Stimulated activated naive B cell treated with anti-CD40 and anti-IgM and Interleukin-4, amounts not matched to agents 10 μg/mL and 1 μg/mL and 100 μg/mL, for 72 hours (primary cell): ENCODE results near the gene TMEM178A.
A peak's percentile ranks its signal among the peaks of the same experiment; 100 is the strongest.
"Not testable (repeated sequence)": the region's sequence is repeated elsewhere in the genome, so short reads cannot be mapped to it uniquely, and the experiment has no call there.

Experiments used
- ATAC-seq, 2 donors: fragments of 150-1000 bp; cut with Tn5 transposase; replicated peaks; 2 replicates each; pipeline ENCODE4 v1.10.0; 2021; ENCODE audit warnings: moderate library complexity in 1 of 2
- DNase-seq: peaks from one replicate; pipeline ENCODE4 v3.0.0; 2021
- H3K27ac Mint-ChIP-seq: one replicate; pipeline ENCODE4 v1.8.0; 2022; ENCODE audit warnings: mild to moderate bottlenecking, mixed read lengths
- H3K27me3 Mint-ChIP-seq, 2 donors: one replicate each; pipeline ENCODE4 v1.8.0; 2022; ENCODE audit warnings: mixed read lengths in 2 of 2
- H3K36me3 Mint-ChIP-seq, 2 donors: one replicate each; pipeline ENCODE4 v1.8.0; 2022; ENCODE audit warnings: mixed read lengths in 2 of 2, mild to moderate bottlenecking in 1 of 2
- H3K4me1 Mint-ChIP-seq, 2 donors: one replicate each; pipeline ENCODE4 v1.8.0; 2022; ENCODE audit warnings: mixed read lengths in 2 of 2, mild to moderate bottlenecking in 1 of 2
- H3K4me3 Mint-ChIP-seq, 2 donors: one replicate each; pipeline ENCODE4 v1.8.0; 2022; ENCODE audit warnings: mild to moderate bottlenecking in 2 of 2, mixed read lengths in 2 of 2, moderate library complexity in 1 of 2
- H3K9me3 Mint-ChIP-seq, 2 donors: one replicate each; pipeline ENCODE4 v1.8.0; 2022; ENCODE audit warnings: mixed read lengths in 2 of 2, mild to moderate bottlenecking in 1 of 2

Gene TMEM178A

DNA sequence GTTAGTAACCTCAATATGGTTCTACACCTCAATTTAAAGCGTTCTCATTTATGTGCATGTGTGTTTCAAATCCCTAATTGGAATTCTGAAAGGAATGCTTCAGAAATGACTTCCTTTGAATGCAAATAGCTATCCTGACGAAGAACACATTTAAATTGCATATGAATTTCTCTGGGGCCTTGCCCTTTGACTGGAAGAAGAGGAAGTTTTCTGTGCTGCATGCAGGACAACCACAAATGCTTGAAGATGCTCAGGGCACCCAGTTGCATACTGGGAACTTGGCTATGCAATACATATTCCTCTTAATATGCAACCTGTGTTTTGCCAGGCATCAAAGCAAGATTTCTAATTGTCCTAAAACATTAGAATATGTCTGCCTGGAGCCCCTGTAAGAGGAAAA is 55.3 kb downstream of the TMEM178A start:
- Mint-ChIP-seq H3K27ac (no peak overlapping the region), H3K9me3 (no peaks in the 10 kb centered on the region), H3K27me3 (peaks cover 0 to 5% of the 10 kb centered on the region in 2 donors), H3K36me3 (no peaks in the 10 kb centered on the region), H3K4me1 (no peaks in the 10 kb centered on the region), H3K4me3 (no peak overlapping the region)
- ATAC-seq (no peak), DNase-seq (no peak)

DNA sequence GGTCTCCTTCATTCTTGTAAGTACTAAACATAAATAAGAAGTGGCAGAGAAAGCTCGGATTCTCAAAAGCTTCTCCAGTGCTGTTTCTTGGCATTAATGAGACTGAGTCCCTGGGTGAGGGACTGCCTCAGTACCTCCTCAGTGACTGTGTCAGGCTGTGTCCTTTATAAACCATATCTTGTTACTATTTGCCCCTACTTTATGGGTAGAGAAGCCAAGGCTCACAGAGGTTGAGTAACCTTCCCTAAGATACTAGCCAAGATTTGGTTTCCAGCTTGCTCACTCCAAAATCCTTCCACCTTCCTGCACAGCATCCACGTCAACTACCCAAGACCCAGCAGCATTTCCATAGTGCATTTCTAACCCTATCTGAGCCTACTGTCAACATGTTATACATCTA is 57.8 kb downstream of the TMEM178A start:
- no peak for ATAC-seq
- no peak for DNase-seq
- Mint-ChIP-seq H3K27me3 (peaks cover 0 to 5% of the 10 kb centered on the region in 2 donors), H3K4me3 (no peak overlapping the region), H3K36me3 (peaks cover 0 to under 1% of the 10 kb centered on the region in 2 donors), H3K4me1 (peaks cover 5 to 6% of the 10 kb centered on the region in 2 donors), H3K9me3 (peaks cover 0 to 1% of the 10 kb centered on the region in 2 donors), H3K27ac (no peak overlapping the region)

DNA sequence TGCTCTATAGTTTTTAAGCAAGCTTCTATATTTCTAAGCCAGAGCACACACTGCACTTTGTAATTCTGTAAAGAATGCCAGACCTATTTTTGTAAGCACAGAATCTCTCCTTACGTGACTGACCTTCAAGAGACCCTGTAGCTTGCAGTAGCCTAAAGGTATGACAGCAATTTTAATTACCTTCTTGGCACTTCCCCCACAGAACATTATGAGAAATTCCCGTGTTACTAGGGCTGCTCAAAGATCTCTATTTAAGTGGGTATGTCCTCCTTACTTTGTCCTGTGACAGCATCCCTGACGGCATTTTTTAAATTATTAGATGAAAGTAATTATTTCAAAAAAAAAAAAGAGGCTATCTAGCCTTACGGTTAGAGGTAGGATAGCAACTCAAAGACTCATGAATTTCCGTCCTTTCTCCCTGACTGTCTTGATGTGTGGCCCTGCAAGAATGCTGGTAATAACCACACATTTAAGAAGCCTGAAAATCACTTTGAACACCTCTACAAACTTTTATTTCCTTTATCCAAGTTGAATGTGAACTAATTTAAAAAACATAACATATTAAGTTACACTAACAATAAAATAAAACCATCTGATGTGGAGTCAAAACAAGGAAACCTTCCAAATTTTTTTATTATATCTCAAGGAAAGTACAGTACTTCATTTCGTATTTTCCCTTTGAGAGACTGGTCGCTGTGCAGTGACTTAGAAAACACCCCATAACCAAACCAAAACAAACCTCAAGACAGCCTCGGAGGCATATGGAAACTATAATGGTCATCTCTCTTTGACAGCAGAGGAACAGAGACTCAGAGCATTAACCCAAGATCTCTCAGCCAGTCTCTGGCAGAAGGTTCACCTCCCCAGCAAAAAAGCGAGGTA is 58.5 kb downstream of the TMEM178A start:
- H3K36me3 Mint-ChIP-seq, result peaks cover 0 to 1% of the 10 kb centered on the region in 2 donors
- H3K27ac Mint-ChIP-seq, result no peak overlapping the region
- ATAC-seq (no peak), DNase-seq (no peak)
- peaks cover 8 to 11% of the 10 kb centered on the region in 2 donors for H3K4me1 Mint-ChIP-seq
- peaks cover 0 to 5% of the 10 kb centered on the region in 2 donors for H3K27me3 Mint-ChIP-seq
- H3K4me3 Mint-ChIP-seq, result no peak overlapping the region
- peaks cover 0 to 1% of the 10 kb centered on the region in 2 donors for H3K9me3 Mint-ChIP-seq

DNA sequence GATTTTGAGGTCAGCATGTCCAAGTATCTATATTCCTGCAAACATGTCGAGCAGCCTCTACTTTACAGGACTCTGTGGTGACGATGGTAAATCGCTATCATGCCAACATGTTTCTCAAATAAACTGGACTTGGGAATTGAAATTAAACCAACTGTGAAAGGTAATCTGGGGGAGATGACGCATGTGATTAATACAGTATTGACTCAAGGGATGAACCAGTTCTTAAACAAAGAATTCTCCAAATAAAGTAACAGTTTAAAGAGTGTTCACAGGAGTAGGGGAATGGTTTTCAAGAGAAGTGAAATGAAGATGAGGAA is 59.1 kb downstream of the TMEM178A start:
- H3K9me3 Mint-ChIP-seq, result peaks cover 0 to 1% of the 10 kb centered on the region in 2 donors
- peaks cover 0 to 5% of the 10 kb centered on the region in 2 donors for H3K27me3 Mint-ChIP-seq
- H3K4me1 Mint-ChIP-seq, result peaks cover 8 to 11% of the 10 kb centered on the region in 2 donors
- no peak overlapping the region for H3K27ac Mint-ChIP-seq
- ATAC-seq (no peak), DNase-seq (no peak)
- peaks cover under 1 to 1% of the 10 kb centered on the region in 2 donors for H3K36me3 Mint-ChIP-seq
- H3K4me3 Mint-ChIP-seq, result no peak overlapping the region

DNA sequence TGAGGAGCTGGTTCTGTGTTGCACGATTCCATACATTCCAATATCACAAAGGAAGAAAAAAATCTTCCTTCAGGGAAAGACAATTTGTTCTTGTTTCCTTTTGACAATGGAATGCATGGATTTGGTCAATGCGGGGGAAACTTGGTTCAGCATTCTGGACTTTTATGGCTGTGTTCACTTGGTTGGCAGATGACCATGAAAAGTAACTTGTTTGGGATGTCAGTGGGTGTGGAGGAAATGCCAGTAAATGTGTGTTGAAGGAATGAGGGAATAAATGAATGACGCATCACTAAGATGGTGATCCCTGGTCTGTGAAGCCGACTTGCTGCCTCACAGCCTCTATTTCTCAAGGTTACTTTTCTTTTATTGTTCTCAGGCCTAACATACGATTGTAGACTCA is 59.7 kb downstream of the TMEM178A start:
- peaks cover 1 to 3% of the 10 kb centered on the region in 2 donors for H3K36me3 Mint-ChIP-seq
- peaks cover 0 to 1% of the 10 kb centered on the region in 2 donors for H3K9me3 Mint-ChIP-seq
- no peak for ATAC-seq
- H3K4me1 Mint-ChIP-seq, result peaks cover 8 to 11% of the 10 kb centered on the region in 2 donors
- H3K27ac Mint-ChIP-seq, result no peak overlapping the region
- DNase-seq, result no peak
- no peak overlapping the region for H3K4me3 Mint-ChIP-seq
- peaks cover 0 to 3% of the 10 kb centered on the region in 2 donors for H3K27me3 Mint-ChIP-seq

DNA sequence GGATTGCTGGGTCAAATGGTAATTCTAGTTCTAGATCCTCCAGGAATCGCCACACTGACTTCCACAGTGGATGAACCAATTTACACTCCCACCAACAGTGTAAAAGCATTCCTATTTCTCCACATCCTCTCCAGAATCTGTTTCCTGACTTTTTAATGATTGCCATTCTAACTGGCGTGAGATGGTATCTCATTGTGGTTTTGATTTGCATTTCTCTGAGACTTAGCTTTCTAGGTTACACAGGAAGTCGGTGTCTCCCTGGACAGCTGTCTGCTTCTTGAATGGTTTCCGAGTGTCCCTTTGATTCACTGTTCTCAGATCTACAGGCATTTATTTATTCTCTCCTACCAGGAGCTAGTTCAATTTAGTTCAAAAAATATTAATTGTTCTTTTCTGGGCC is 62.4 kb downstream of the TMEM178A start:
- H3K9me3 Mint-ChIP-seq, H3K27ac Mint-ChIP-seq, DNase-seq, H3K27me3 Mint-ChIP-seq, H3K4me3 Mint-ChIP-seq: not testable (repeated sequence)
- peaks cover 4 to 12% of the 10 kb centered on the region in 2 donors for H3K36me3 Mint-ChIP-seq
- peaks cover 12 to 17% of the 10 kb centered on the region in 2 donors for H3K4me1 Mint-ChIP-seq
- ATAC-seq, result peak in 1 of 2 donors; percentile 60

DNA sequence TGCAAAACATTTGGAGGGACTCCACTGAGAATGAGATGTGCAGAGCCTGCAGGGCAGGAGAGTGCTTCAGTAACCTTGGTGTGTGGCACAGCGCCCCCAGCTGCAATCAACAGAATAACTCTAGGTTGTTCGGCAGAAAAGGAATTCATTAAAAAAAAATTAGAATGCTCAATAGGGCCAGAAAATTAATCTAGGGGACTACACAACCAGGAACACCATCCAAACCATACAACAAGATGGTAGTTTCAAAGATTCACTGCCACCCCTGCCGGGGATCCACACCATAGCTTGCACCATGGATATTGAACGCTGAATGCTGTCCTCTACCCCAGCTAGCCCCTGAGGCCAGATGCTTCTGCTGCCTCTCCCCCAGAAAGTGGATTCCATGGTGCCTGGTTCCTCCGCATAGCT is 63.2 kb downstream of the TMEM178A start:
- H3K27me3 Mint-ChIP-seq, result no peaks in the 10 kb centered on the region
- peaks cover 7 to 17% of the 10 kb centered on the region in 2 donors for H3K36me3 Mint-ChIP-seq
- peaks cover 0 to 1% of the 10 kb centered on the region in 2 donors for H3K9me3 Mint-ChIP-seq
- H3K27ac Mint-ChIP-seq, result no peak overlapping the region
- H3K4me1 Mint-ChIP-seq, result peaks cover 12 to 17% of the 10 kb centered on the region in 2 donors
- DNase-seq (no peak), ATAC-seq (peak; percentile 77 to 80)
- no peak overlapping the region for H3K4me3 Mint-ChIP-seq

DNA sequence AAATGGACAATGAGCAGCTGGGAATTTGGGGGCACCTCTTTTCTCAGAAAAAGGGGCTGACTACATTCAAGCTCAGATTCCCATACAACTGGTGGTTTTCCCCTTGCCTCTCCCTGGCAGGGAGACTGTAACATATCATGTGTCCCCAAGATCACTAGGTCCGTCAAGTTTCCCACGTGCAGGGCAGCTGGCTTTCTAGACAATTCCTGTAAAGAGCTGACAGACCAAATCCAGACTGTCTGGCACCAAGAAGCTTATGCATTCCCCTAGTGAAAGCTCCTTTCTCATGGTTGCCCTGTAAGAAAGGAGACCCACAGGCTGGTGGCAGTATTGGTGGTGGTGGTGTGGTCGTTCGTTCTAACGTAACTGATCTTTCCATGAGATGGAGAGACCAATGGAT is 64.6 kb downstream of the TMEM178A start:
- ATAC-seq, result no peak
- H3K9me3 Mint-ChIP-seq, result peaks cover 0 to 1% of the 10 kb centered on the region in 2 donors
- H3K36me3 Mint-ChIP-seq, result peaks cover 16 to 30% of the 10 kb centered on the region in 2 donors
- H3K27ac Mint-ChIP-seq, result no peak overlapping the region
- no peak for DNase-seq
- H3K27me3 Mint-ChIP-seq, result no peaks in the 10 kb centered on the region
- peaks cover 13 to 22% of the 10 kb centered on the region in 2 donors for H3K4me1 Mint-ChIP-seq
- H3K4me3 Mint-ChIP-seq, result no peak overlapping the region

DNA sequence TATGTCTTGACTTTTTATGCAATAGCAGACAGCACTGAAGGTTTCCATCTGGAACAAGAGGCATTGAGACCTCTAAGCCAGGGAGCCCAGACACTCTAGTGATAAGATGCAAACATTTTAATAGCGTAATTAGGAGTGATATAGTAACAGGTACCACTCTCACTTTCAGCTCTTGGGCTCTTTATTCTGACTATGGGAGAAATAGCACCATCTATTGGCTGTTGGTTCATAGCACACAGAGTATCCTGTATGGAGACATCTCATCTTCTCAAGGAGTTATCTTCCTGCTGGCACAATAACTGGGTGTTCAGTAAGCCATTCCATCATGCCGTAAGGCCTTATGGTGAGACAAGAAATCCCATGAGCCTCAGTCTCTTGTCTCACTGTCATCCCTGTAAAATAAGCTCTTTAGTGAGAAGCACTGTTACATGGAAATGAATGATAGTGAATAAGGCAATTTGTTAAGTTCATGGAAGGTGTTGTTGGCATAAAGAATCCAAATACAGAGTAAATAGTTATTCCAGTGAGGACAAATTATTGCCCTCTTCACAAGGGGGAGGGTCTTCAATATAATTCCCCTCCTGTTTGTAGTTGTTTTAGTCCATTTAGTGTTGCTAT is 65.1 kb downstream of the TMEM178A start:
- peaks cover 13 to 22% of the 10 kb centered on the region in 2 donors for H3K4me1 Mint-ChIP-seq
- peaks cover 16 to 34% of the 10 kb centered on the region in 2 donors for H3K36me3 Mint-ChIP-seq
- H3K4me3 Mint-ChIP-seq, result no peak overlapping the region
- peaks cover 0 to 1% of the 10 kb centered on the region in 2 donors for H3K9me3 Mint-ChIP-seq
- no peaks in the 10 kb centered on the region for H3K27me3 Mint-ChIP-seq
- no peak for DNase-seq
- peak; percentile 73 to 76 for ATAC-seq
- H3K27ac Mint-ChIP-seq, result peak overlapping the region; percentile 72

DNA sequence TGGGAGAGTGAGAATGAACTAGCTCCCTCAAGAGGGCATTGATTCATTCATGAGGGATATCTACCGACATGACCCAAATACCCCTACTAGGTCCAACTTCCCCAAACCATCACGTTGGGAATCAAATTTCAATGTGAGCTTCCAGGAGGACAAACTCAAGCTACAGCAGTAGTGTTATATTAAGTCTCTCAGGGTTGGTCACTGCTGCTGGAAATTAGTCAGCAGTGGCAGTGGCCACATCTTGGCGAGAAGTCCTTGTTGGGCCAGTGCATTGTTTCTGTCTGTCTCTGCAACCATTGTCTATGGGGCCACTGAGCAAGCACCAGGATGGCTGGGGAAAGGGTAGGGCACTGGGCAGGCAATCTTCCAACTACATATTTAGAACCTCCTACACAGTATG is 65.8 kb downstream of the TMEM178A start:
- Mint-ChIP-seq H3K27me3 (no peaks in the 10 kb centered on the region), H3K4me1 (peaks cover 11 to 22% of the 10 kb centered on the region in 2 donors), H3K9me3 (peaks cover 0 to 1% of the 10 kb centered on the region in 2 donors), H3K36me3 (peaks cover 16 to 34% of the 10 kb centered on the region in 2 donors), H3K27ac (no peak overlapping the region), H3K4me3 (no peak overlapping the region)
- DNase-seq (no peak), ATAC-seq (no peak)

DNA sequence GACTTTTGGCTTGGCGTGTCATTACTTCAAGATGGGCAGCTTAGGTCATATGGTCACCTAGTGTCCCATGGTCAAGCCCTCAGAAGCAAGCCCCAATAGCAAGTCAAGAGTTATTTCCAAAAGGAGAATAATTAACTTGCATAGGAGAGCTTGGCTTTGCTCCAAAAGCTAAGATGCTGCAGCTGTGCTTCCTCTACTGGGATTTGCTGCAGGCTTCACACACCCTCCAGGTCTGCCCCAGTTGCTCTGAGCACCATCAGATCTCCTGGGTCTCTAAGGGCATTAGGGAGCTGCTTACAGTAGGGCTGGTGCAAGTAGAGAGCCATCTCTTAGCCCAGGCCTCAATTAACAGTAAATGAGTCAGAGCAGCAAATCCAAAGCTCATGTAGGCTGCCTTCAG is 66.8 kb downstream of the TMEM178A start:
- no peak overlapping the region for H3K4me3 Mint-ChIP-seq
- H3K27ac Mint-ChIP-seq, result no peak overlapping the region
- peaks cover 20 to 39% of the 10 kb centered on the region in 2 donors for H3K36me3 Mint-ChIP-seq
- DNase-seq (no peak), ATAC-seq (no peak)
- H3K27me3 Mint-ChIP-seq, result no peaks in the 10 kb centered on the region
- peaks cover 0 to 1% of the 10 kb centered on the region in 2 donors for H3K9me3 Mint-ChIP-seq
- peaks cover 11 to 22% of the 10 kb centered on the region in 2 donors for H3K4me1 Mint-ChIP-seq

DNA sequence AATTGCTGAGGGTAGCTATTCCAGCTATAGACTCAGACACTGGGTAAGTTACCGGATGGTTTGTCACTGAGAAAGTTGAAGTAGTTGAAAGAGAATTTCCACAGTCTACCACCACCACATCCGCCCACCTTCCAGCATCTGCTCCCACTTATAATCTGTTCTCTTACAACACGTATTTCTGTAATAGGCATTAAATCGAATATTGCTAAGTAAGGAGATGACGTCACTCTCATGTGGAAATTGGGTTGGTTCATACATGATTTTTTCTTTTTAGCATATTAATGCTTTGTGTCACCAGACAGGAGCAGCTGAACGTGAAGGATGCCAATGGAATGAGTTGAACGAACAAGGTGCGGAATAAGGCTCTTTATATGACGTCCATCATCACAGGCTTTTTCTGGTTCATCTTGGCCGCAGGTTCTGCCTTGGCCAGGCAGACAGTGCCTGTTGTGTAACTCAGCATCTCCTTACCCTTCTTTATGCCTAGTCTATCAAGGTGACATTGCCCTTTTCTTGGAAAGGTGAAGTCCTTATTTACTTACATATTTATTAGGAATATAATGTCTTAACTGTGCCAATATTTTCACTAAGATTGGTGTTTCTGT is 67.5 kb downstream of the TMEM178A start:
- ATAC-seq, result no peak
- no peak for DNase-seq
- peaks cover 24 to 46% of the 10 kb centered on the region in 2 donors for H3K36me3 Mint-ChIP-seq
- H3K27me3 Mint-ChIP-seq, result no peaks in the 10 kb centered on the region
- H3K9me3 Mint-ChIP-seq, result no peaks in the 10 kb centered on the region
- H3K4me1 Mint-ChIP-seq, result peaks cover 9 to 19% of the 10 kb centered on the region in 2 donors
- no peak overlapping the region for H3K4me3 Mint-ChIP-seq
- no peak overlapping the region for H3K27ac Mint-ChIP-seq

DNA sequence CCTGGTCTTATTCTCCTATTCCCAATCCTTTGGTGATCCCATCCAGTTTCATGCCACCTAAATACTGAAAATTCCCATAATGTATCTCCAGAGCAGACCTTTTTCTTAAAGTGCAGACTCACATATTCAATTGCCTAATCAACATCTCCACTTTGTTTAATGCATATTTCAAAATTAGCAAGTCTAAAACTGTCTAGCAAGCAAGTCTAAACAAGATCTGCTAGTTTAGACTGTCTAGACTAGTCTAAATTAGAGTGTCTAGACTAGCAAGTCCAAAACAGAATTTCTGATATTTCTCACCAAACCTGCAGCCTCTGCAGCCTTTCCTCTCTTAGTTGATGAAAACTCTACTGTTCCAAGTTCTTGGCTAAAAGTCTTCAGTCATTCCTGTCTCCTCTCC is 68.7 kb downstream of the TMEM178A start:
- Mint-ChIP-seq H3K36me3 (peaks cover 31 to 51% of the 10 kb centered on the region in 2 donors), H3K4me3 (no peak overlapping the region), H3K4me1 (peaks cover 5 to 11% of the 10 kb centered on the region in 2 donors), H3K27me3 (no peaks in the 10 kb centered on the region), H3K9me3 (no peaks in the 10 kb centered on the region), H3K27ac (no peak overlapping the region)
- DNase-seq (no peak), ATAC-seq (no peak)

DNA sequence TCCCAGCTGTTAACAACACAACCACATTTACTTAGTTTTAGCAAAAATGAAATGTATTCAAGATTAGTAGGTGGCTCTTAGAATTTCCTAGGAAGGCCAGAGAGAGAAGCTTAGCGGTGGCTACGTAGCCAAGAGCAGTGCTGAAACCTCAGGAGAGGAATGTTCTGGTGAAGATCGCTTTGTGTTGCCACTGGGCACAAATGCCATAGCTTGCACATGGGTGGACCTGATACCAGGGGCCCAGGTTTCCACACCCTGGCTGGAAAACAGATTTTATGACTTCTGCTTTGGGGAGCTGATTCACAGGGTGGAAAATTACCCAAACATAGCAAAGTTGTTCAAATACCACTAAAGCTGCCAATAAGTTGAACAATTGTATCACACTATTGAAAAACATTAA is 69.9 kb downstream of the TMEM178A start:
- ATAC-seq, result no peak
- H3K36me3 Mint-ChIP-seq, result peaks cover 34 to 52% of the 10 kb centered on the region in 2 donors
- peaks cover 5 to 11% of the 10 kb centered on the region in 2 donors for H3K4me1 Mint-ChIP-seq
- no peak for DNase-seq
- H3K27me3 Mint-ChIP-seq, result no peaks in the 10 kb centered on the region
- no peak overlapping the region for H3K27ac Mint-ChIP-seq
- H3K9me3 Mint-ChIP-seq, result no peaks in the 10 kb centered on the region
- H3K4me3 Mint-ChIP-seq, result no peak overlapping the region
